Activated naive CD8-positive, alpha-beta T cell (primary cell): ENCODE data around the gene PRSS27.
"Not testable (repeated sequence)": the region's sequence is repeated elsewhere in the genome, so short reads cannot be mapped to it uniquely, and the experiment has no call there.

Experiments
- H3K27ac Mint-ChIP-seq: one replicate; pipeline ENCODE4 v1.8.0; 2021; ENCODE audit warnings: mixed read lengths
- H3K27me3 Mint-ChIP-seq: one replicate; pipeline ENCODE4 v1.8.0; 2021; ENCODE audit warnings: mixed read lengths
- H3K36me3 Mint-ChIP-seq: one replicate; pipeline ENCODE4 v1.8.0; 2021; ENCODE audit warnings: mixed read lengths
- H3K4me1 Mint-ChIP-seq: one replicate; pipeline ENCODE4 v1.8.0; 2021; ENCODE audit warnings: low read depth, mixed read lengths
- H3K4me3 Mint-ChIP-seq: one replicate; pipeline ENCODE4 v1.8.0; 2021; ENCODE audit warnings: mild to moderate bottlenecking, mixed read lengths
- H3K9me3 Mint-ChIP-seq: one replicate; pipeline ENCODE4 v1.8.0; 2021; ENCODE audit warnings: low read depth, mixed read lengths

Gene PRSS27

DNA sequence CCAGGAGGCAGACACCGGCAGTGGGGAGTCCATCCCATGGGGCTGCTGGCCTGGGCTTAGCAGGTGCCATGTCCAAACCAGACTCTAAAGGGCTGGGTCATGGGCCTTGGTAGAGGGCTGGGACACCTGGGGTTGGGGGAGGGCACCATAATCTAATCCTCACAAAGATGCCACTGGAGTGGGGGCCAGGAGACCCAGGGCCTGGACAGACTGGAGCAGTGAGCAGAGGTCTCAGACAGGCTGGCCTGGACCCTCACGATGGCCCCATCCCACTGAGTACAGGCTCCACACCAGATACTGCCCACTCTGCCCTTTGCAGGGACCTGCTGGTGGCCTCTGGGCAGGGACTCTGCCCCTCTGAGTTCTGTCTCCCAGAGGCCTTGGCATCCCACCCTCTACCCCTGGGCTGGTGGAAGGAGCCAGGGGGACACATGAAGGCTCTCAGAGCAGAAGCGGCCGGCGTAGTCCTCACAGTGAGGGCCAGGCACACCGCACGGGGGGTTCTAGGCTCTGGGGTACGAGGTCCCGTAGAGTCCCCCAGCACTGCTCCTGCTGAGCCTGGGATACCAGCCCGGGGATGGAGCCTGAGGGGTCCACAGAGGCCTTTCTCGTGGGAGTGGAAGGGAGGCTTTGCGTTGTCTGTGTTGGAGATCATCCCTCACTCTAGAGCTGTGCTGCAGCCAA, 22.4 kb upstream of the PRSS27 start:
- Mint-ChIP-seq H3K4me3 (no peak overlapping the region), H3K27ac (no peak overlapping the region), H3K36me3 (no peaks in the 10 kb centered on the region), H3K27me3 (no peaks in the 10 kb centered on the region), H3K4me1 (no peaks in the 10 kb centered on the region), H3K9me3 (no peaks in the 10 kb centered on the region)

DNA sequence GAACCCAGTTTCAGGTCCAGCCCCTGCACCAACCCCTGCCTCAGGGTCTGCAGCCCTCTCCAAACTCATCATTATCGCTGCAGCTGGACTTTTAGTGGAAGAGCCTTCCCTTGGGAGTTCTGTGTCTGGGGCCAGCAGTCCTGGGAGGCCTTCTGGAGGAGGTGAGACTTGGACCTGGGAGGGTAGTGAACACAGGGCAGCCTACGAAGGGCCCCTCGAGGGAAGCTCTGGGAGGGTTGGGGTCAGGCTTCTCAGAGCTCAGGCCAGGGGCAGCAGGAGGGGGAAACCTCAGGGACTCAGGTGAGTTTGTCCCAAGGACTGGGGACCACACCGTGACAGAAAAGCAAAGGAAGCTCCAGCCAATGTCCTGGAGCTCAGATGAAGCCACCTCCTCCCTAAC, 21.1 kb upstream of the PRSS27 start:
- H3K27ac Mint-ChIP-seq: no peak overlapping the region
- no peaks in the 10 kb centered on the region for H3K27me3 Mint-ChIP-seq
- H3K4me3 Mint-ChIP-seq: no peak overlapping the region
- H3K9me3 Mint-ChIP-seq: no peaks in the 10 kb centered on the region
- no peaks in the 10 kb centered on the region for H3K4me1 Mint-ChIP-seq
- H3K36me3 Mint-ChIP-seq: no peaks in the 10 kb centered on the region

DNA sequence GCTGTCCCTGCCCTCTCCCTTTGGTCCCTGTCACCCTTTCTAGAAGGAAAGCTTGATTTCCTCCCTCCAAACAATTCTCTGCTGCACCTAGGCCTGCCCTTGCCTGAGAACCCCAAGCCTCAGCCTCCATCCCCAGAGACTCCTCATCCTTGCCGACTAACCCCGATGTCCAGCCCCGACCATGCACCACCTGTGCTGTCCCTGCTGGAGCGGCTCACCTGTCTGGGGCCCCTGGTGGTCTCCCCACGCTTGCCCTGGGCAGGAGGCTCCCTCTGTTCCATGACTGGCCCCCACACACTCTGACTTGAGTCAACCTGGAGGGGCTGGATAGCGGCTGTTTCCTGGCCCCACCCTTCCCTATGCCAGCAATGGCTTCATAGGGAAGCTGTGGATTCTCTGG, 20.5 kb upstream of the PRSS27 start:
- H3K27me3 Mint-ChIP-seq: no peaks in the 10 kb centered on the region
- no peaks in the 10 kb centered on the region for H3K4me1 Mint-ChIP-seq
- no peaks in the 10 kb centered on the region for H3K36me3 Mint-ChIP-seq
- H3K27ac Mint-ChIP-seq: no peak overlapping the region
- no peaks in the 10 kb centered on the region for H3K9me3 Mint-ChIP-seq
- H3K4me3 Mint-ChIP-seq: no peak overlapping the region

DNA sequence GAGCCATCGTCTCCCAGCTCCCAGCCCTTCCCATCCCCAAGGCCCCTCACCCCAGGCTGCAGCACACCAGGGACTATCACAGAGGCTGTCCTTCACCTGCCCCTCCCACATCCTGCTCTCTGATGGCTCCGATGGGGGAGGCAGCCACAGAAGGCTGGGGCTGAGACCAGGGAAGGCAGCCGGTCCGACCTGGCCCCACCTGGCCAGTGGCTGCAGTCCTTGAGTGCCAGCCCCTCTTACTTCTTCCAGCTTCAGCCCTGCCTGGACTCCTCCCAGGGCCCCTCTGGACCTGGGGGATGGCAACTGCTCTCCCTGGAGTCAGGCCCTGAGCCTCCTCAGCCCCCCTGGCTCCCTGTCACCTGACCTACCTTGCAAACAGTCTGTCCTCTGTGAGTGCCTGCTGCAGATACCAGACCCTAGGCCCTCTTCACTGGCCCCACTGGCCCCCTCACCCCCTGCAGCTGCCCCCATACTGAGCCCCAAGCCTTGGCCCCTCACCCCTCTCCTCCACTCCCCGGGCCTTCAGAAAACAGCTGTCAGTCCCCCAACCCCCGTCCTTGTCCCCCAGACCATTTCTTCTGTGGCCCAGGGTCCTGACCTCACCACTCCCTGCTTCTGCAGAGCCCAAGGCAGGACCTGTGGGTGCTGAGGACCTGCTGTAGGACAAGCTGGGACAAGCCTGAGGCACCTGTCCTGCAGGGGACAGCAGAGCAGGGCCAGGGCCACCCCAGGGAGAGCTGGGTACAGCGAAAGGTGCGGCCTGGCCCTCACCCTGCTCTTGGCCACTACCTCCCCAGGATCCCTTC, 19.8 kb upstream of the PRSS27 start:
- H3K36me3 Mint-ChIP-seq: no peaks in the 10 kb centered on the region
- no peaks in the 10 kb centered on the region for H3K27me3 Mint-ChIP-seq
- no peak overlapping the region for H3K4me3 Mint-ChIP-seq
- H3K9me3 Mint-ChIP-seq: no peaks in the 10 kb centered on the region
- H3K27ac Mint-ChIP-seq: no peak overlapping the region
- H3K4me1 Mint-ChIP-seq: no peaks in the 10 kb centered on the region

DNA sequence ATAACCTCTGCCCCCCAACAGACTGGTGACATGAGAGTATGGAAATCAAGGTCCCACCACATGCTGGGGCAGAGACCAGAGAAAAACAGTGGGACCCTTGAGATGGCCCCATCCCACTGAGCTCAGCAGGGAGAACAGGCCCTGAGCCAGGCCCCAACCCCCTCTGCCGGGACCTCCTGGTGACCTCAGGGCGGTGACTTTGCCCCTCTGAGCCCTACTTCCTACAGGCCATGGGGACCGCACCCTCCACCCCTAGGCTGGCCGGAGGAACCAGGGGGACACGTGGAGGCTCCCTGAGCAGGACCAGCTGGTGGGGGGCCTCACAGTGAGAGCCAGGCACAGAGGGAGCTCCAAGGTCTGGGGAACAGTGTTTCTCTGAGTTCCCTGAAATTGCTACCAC, 18.6 kb upstream of the PRSS27 start:
- H3K4me1 Mint-ChIP-seq: no peaks in the 10 kb centered on the region
- no peaks in the 10 kb centered on the region for H3K36me3 Mint-ChIP-seq
- no peaks in the 10 kb centered on the region for H3K27me3 Mint-ChIP-seq
- H3K9me3 Mint-ChIP-seq: no peaks in the 10 kb centered on the region
- no peak overlapping the region for H3K27ac Mint-ChIP-seq
- no peak overlapping the region for H3K4me3 Mint-ChIP-seq

DNA sequence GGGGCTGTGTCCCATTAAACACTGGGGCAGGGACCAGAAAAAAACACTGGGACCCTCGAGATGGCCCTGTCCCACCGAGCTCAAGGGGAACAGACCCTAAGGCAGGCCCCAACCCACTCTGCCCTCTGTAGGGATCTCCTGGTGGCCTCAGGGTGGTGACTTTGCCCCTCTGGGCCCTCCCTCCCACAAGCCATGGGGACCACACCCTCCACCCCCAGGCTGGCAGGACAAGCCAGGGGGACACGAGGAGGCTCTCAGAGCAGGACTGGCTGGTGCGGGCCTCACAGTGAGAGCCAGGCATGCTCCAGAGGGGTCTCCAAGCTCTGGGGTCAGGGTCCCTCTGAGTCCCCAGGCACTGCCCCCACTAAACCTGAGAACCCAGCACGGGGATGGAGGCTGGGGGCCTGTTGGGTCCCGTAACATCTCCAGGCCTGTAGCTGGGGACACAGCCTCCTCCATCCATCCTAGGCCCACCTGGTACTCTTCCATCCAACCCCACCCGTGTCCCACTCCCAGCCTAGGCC, 17.9 kb upstream of the PRSS27 start:
- H3K4me1 Mint-ChIP-seq: no peaks in the 10 kb centered on the region
- H3K4me3 Mint-ChIP-seq: no peak overlapping the region
- H3K27me3 Mint-ChIP-seq: no peaks in the 10 kb centered on the region
- no peak overlapping the region for H3K27ac Mint-ChIP-seq
- no peaks in the 10 kb centered on the region for H3K9me3 Mint-ChIP-seq
- H3K36me3 Mint-ChIP-seq: no peaks in the 10 kb centered on the region

DNA sequence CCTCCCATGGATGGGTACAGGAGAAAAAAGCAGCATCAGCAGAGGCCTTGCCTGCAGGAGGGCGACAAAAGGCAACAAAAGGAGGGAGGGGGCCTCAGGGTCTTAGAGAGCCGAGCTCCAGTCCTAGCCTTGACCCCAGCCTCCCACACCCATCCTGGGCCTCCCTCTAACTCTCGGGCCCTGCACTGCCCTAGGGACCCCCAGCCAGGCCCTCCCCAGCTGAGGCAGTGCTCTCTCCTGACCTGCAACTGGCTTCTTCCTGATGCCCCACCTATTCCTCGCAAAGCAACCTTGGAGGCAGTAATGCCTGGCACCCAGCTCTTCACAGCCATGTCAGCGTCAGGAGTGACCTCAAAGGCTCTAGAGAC, 17.2 kb upstream of the PRSS27 start:
- Mint-ChIP-seq H3K27ac (no peak overlapping the region), H3K27me3 (no peaks in the 10 kb centered on the region), H3K4me1 (no peaks in the 10 kb centered on the region), H3K36me3 (no peaks in the 10 kb centered on the region), H3K4me3 (no peak overlapping the region), H3K9me3 (no peaks in the 10 kb centered on the region)

DNA sequence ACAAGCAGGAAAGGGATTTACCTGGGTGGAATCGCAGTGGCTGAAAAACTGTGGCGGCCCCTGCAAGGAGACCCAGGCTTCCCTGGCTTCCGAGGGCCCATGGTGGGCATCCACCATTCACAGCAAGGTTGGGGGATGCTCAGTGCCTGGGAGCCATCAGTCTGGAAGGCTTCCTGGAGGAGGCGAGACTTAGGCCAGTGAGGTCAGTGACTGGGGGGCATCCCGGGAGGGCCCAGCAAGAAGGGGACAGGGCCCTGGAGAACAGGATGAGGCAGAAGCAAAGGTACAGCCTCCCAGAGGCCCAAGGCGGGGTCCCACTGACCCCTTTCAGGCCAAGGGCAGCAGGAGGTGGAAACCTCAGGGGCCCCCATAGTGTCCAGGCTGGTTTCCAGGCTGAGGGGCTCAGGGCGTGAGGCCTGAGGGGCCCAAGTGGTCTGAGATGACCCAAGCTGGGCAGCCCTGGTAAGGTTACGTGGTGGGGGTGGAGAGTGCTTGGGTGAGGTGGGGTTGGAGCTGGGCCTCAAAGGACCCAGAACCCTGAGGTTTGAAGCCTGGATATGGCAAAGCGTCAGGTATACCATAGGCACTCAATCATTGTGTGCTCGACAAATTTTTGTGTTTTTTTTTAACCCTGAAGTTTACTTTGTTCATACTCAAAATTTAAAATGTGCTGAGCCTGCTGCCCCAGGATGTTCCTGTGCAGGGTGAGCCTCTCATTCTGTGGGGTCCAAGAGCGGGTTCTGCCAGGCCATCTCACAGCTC, 16.6 kb upstream of the PRSS27 start:
- Mint-ChIP-seq H3K27me3 (no peaks in the 10 kb centered on the region), H3K4me1 (no peaks in the 10 kb centered on the region), H3K9me3 (no peaks in the 10 kb centered on the region), H3K4me3 (no peak overlapping the region), H3K36me3 (no peaks in the 10 kb centered on the region), H3K27ac (no peak overlapping the region)

DNA sequence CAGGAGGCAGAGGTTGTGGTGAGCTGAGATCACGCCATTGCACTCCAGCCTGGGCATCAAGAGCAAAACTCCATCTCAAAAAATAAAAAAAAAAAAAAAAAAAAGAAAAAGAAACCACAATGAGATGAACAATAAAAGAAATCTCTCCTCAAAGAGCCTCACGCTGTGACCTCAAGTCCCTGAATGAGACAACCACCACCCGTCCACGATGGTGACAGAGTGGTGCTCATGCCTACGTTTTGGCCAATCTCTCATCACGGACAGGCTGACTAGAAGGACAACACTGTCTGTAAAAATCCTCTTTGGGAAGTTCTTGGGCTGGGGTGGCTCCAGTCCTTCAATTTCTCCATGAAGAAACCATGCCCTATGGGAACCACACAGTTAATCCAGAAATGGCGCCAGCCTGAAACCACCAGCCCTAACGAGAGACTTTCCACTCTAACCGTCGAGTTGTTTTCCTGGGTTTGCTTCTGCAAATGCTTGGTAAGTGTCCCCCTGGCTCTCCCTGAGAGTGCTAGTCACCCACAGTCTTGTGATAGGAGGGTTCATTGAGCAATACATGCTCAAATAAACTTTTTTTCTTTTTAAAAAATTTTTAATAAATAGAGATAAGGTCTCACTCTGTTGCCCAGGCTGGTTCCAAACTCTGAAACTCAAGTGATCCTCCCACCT, 15.0 kb upstream of the PRSS27 start:
- Mint-ChIP-seq H3K9me3 (no peaks in the 10 kb centered on the region), H3K27me3 (no peaks in the 10 kb centered on the region), H3K4me3 (no peak overlapping the region), H3K4me1 (no peaks in the 10 kb centered on the region), H3K36me3 (no peaks in the 10 kb centered on the region), H3K27ac (no peak overlapping the region)

DNA sequence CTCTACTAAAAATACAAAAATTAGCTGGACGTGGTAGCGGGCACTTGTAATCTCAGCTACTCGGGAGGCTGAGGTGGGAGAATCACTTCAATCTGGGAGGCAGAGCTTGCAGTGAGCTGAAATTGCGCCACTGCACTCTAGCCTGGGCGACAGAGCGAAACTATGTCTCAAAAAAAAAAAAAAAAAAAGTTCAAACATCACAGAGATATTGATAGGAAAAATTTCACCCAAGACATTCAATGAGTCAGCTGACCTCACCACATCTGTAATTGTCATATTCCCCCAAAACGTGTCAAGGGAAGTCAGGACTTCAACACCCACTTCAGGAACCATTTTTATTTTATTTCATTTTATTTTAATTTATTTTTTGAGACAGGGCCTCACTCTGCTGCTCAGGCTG, 8.0 kb upstream of the PRSS27 start:
- Mint-ChIP-seq H3K27ac (no peak overlapping the region), H3K27me3 (peaks cover 9% of the 10 kb centered on the region), H3K9me3 (no peaks in the 10 kb centered on the region), H3K4me3 (no peak overlapping the region), H3K36me3 (no peaks in the 10 kb centered on the region), H3K4me1 (no peaks in the 10 kb centered on the region)

DNA sequence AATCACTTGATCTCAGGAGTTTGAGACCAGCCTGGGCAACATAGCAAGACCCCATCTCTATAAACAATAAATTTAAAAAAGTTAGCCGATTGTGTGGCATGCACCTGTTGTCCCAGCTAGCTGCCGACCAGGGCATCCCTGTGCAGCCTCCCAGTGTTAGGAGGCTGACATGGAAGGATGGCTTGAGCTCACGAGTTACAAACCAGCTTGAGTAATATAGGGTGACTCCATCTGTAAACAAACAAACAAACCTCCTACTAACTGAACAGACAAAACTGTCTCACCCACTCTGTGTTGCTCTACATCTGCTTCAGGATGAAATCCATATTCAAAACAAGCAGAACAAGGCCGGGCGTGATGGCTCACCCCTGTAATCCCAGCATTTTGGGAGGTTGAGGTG, 6.9 kb upstream of the PRSS27 start:
- H3K9me3 Mint-ChIP-seq: no peaks in the 10 kb centered on the region
- H3K27me3 Mint-ChIP-seq: peaks cover 9% of the 10 kb centered on the region
- H3K36me3 Mint-ChIP-seq: no peaks in the 10 kb centered on the region
- no peak overlapping the region for H3K27ac Mint-ChIP-seq
- peaks cover 1% of the 10 kb centered on the region for H3K4me1 Mint-ChIP-seq
- no peak overlapping the region for H3K4me3 Mint-ChIP-seq

DNA sequence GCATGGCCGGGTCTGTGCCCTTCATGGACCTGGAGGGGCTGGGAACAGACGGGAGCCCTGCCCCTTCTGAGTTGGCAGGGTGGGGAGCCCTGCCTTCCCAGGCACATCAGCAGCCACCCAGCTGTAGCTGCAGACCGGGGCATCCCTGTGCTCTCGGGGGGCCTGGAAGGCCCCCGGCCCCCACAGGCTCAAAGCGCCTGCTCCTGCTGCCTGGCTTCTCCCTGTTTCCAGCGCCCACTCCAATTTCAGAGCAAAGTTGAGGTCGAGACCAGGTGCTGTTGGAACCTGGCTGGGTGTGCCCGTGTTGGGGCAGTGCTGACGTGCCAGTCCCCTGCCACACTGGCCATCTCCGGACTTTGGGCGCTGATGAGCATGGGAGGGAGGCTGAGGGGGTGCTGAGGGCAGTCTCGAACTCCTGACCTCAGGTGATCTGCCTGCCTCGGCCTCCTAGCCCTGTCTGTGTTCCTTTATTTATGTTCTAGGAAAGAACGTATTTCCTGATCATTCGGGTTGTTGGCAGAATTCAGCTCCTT, 4.9 kb upstream of the PRSS27 start:
- Mint-ChIP-seq H3K27me3 (peaks cover 9% of the 10 kb centered on the region), H3K4me1 (peaks cover 1% of the 10 kb centered on the region), H3K27ac (no peak overlapping the region), H3K4me3 (no peak overlapping the region), H3K36me3 (no peaks in the 10 kb centered on the region), H3K9me3 (no peaks in the 10 kb centered on the region)

DNA sequence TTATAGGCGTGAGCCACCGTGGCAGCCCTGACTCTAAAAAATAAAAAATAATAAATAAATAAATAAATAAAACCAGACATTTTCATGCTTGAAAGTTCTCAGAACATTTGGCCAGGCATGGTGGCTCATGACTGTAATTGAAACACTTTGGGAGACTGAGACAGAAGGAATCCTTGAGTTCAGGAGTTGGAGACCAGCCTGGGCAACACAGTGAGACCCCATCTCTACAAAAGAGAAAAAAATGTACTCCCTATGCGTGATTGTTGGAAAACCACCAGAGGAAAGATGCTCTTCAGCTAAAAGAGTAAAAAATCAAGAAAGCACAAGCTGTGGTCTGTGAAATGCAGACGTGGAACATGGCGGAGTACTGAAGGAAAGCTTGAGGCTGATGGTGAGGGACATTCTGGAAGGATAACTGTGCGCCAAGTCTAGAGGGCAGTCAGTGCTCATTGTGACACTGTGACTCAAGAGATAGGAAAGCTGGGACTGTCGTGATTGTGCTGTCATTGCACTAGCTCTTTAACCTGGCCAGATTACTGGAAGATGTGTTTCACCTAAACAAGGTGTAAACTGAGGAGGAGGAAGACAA, 4.2 kb upstream of the PRSS27 start:
- Mint-ChIP-seq H3K4me3 (no peak overlapping the region), H3K27ac (no peak overlapping the region), H3K4me1 (peaks cover 1% of the 10 kb centered on the region), H3K9me3 (no peaks in the 10 kb centered on the region), H3K36me3 (no peaks in the 10 kb centered on the region), H3K27me3 (peaks cover 9% of the 10 kb centered on the region)

DNA sequence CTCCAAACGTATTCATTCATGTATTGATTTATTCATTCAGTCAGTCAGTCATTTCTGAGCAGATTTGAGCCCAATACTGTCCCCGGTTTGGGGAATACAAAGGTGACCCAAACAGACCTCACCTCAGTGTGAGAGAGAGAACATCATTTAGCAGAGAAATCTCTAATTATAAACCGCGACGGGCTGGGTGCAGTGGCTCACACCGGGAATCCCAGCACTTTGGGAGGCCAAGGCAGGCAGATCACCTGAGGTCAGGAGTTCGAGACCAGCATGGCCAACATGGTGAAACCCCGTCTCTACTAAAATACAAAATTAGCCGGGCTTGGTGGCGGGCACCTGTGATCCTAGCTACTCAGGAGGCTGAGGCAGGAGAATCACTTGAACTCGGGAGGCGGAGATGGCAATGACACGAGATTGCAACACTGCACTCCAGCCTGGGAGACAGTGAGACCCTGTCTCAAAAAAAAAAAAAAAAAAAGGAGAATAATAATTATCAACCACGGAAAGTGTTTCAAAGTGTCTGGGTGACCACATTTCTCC, 1.7 kb upstream of the PRSS27 start:
- H3K9me3 Mint-ChIP-seq, H3K27me3 Mint-ChIP-seq, H3K36me3 Mint-ChIP-seq, H3K4me1 Mint-ChIP-seq: not testable (repeated sequence)
- peak overlapping the region; percentile 22 for H3K27ac Mint-ChIP-seq
- H3K4me3 Mint-ChIP-seq: peak overlapping the region; percentile 66
